HG03108 (cell line): Measurements from ENCODE around the gene ARIH2.

Experiments used
- ATAC-seq: cut with Tn5 transposase; IDR thresholded peaks from one replicate; pipeline ENCODE4 v1.9.1; 2021; ENCODE audit warnings: moderate library complexity; ENCODE audit not compliant: unreplicated experiment

Gene ARIH2

DNA sequence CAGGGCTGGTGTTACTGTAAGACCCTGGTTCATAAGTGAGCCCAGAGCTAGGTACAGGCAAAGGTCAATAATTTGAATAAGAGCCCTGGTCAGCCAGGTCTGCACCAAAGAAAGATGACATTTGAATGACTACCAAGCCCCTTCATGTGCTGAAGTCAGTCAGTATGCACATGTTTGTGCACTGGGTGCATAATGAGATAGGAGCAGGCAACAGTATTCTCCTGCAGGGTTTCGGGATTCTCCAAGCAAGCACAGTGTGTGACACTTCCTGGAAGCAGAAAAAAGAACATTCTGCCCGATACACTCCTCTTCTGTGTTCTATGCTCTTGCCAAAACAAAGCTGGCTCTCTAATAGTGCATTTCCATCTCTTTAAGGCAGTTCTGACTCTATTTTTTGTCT lies 116.0 kb downstream of the ARIH2 start:
- ATAC-seq: no peak

DNA sequence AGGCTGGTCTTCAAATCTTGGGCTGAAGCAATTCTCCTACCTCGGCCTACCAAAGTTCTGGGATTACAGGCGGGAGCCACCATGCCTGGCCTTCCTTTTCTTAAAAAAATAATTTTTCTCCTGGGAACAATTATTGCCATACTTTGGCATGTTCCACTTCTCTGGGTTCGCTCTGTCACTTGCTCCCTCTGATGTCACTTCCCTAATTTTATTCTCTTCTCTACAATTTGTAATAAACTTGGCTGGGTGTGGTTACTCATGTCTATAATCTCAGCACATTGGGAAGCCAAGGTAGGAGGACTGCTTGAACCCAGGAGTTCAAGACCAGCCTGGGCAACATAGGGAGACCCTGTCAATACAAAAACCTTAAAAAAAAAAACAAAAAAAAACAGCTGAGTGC lies 116.6 kb downstream of the ARIH2 start:
- no peak for ATAC-seq
